Measurements from ENCODE around the gene KLHL11.

DNA sequence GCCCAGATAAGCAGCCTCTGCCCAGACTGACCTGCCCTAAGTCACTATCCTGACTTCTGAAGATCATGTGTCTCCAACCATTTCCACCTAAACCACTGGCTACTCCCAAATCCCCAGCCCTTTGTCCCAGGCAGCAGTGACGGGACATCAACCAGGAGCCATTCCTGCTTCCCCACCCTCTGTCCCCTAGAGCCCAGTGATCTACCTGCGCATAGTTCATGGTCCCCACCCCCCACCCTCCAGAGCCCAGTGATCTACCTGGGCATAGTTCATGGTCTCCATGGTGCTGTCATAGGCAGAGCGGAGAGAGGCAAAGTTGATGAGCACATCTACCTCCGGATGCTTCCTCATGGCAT, 26.8 kb upstream of the KLHL11 start:
- TF ChIP-seq, protein P1, sequence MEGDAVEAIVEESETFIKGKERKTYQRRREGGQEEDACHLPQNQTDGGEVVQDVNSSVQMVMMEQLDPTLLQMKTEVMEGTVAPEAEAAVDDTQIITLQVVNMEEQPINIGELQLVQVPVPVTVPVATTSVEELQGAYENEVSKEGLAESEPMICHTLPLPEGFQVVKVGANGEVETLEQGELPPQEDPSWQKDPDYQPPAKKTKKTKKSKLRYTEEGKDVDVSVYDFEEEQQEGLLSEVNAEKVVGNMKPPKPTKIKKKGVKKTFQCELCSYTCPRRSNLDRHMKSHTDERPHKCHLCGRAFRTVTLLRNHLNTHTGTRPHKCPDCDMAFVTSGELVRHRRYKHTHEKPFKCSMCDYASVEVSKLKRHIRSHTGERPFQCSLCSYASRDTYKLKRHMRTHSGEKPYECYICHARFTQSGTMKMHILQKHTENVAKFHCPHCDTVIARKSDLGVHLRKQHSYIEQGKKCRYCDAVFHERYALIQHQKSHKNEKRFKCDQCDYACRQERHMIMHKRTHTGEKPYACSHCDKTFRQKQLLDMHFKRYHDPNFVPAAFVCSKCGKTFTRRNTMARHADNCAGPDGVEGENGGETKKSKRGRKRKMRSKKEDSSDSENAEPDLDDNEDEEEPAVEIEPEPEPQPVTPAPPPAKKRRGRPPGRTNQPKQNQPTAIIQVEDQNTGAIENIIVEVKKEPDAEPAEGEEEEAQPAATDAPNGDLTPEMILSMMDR (IDR thresholded peaks at IDR 0.05) = no peak
- no peak for TF ChIP-seq POLR2A (IDR thresholded peaks at IDR 0.05)
